A172 (cell line): ENCODE results near the gene DPYSL4. TPM values are rescaled to one million over a fixed set of nuclear protein-coding genes. Genes with fewer than 3 reads are reported as not detected.

Source experiments
- DNase-seq: peaks from one replicate; pipeline ENCODE4 v3.0.0-alpha.2; 2015; ENCODE audit warnings: low spot score
- total RNA-seq: library from RNA; depleted of rRNA; stranded (reverse); fragments of >200 nt; shearing (Covaris generic); gene quantifications from 2 replicates; pipeline ENCODE4 v1.2.3, GENCODE V29; 2014

Gene DPYSL4
- total RNA-seq, 1 experiment from 2014 or later: 18.4 TPM

DNA sequence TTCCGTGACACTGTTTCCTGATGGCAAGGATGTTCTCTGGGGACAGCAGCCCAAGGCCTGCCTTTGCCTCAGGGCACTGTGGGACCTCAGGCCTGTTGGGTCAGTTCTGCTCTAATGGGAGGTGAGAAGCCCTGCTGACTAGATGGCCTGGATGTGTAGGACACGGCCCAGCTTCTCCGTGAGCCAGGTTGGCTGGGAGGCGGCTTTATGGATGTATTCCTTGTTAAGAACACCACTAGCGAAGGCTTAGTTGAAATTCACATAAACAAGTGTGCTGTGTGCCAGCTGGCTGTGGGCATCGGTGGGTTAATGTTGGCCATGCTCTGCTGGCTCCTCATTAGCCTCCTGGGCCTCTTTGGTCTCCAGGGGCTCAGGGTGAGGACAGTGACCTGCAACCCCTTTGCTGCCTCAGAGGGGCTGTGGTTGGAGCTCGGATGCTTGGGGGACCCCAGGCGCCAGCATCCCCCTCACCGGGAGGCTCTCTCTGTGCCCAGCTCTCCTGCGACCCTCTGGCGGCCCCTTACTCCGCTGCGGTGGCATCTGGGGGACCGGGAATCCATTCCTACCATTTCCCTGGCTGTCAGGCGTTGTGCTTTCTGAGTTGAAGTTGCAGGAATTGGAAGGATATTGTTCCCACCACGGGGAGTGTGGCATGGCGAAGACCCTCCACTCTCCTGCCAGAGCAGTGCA lies 22.8 kb upstream of the DPYSL4 start:
- DNase-seq: no peak

DNA sequence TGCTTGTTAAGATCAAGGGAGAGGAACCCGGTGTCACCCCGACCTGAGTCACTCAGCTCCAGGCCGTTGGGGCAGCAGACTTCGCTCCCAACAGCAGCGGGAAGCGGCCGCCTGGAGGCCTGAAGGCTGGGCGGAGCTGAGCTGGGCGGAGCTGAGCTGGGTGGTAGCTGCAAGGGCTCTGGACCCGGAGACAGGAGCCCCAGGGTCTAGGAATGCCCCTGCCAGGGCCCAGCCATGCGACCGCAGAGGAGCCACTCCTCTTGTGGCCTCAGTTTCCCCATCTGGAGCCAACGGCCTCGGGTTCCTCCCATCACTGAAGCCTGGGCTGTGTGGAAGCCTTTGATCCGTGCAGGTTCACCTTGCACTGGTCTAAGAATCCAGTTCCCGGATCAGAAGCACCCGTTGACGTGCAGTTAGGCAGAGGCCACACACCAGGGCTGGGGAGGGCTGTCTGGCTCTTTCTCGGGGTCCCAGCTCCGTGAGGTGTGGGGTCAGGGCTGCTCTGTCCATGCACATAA lies 21.9 kb upstream of the DPYSL4 start:
- no peak for DNase-seq

DNA sequence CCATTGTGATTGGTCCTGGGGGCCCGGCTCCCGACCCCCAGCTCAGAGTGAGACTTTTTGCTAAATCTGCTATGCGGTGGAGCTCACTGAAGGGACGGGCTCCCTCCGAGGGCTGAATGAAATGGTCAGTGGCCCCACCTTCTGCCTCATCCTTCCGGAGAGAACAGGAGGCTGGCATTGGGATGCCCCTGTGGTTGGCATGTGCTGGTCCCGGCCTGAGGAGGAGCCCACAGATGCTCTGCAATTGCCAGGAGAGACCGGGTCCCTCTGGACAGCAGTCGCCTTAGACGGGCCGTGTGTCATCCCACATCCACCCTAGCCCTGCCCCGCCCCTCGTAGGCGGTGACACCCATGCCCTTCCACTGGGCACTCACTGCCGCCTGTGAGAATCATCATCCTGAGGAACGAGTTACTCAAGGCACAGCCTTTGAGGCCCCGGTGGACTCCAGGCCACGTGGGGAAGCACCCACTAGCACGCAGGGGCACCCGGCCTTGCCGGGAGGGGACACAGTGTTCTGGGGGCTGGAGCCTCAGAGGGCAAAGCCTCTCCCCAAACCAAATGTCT lies 21.2 kb upstream of the DPYSL4 start:
- DNase-seq: no peak

DNA sequence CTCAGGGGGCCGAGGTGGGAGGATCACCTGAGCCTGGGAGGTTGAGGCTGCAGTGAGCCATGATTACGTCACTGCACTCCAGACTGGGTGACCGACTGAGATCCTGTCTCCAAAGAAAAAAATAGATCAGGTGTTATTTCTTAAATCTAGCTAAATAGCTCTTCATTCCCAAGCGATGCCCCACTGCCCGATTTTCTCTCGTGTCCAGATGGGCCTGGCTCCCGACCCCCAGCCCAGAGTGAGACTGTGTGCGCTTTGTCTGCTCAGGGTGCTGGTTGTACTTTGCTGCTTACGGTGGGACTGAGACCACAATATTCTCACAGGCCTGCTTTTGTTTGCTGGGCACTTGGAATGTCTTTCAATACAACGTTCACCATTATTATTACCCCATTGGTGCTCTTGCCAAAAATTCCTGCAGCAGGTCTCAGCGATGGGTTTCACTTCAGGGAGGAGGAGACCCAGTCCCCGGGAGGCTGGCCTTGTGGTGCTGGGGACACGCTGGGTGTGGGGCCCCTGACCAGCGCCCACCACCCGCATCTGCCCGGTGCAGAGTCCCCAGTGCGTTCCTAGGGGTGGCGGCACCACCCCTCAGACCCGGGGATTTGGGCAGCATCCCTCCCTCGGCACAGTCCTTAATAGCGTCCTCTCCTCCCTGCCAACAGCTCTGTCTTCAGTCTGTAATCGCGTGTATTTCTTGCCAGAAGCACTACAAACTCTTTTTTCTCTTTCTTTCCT lies 20.4 kb upstream of the DPYSL4 start:
- no peak for DNase-seq

DNA sequence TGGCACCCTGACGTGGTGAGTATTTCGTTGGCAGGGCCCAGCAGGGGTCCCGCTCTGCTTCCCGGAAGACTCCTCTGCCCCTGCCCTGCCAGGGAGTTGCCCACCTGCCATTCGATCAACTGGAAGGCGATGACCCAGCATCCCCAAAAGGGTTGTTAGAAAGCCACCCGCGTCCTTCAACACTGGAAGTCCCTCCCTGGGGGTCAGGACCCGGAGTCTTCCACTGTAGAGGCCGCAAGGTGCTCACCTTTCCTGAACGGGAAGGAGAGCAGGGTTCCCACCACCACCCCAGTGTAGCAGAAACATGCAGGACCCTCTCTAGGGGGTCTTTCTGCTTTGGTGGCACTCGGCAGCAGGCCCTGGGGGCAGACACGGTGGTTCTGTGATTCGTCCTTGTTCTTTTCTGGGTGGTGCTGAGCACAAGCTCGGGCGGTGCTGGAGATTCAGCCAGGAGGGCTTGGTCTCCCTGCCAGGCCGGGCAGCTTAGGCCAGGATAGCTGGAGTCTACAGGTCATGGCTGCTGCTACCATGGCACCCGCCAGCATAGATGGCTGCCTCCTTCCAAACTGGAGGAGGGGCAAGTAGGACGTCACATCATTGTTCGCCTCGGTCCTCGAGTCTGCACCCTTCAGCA lies 19.6 kb upstream of the DPYSL4 start:
- DNase-seq: no peak

DNA sequence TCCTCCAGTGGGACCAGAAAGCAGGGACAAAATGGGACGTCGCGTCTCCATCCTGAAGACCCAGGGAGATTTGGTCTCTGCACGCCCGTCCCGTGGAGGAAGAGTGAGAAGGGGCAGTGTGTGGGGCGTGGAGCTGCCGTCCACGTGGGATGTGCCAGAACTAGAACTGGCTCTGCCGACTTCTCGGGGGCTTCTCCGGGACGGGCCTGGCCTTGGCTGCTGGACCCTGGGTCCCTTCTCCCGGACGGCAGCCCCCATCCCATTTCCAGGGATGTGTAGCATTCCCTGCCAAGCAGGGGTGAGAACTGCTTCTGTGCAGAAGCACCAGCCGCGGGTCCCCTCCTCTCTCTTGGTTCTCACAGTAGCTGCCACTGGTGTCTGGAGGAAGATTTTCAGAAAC lies 18.8 kb upstream of the DPYSL4 start:
- no peak for DNase-seq

DNA sequence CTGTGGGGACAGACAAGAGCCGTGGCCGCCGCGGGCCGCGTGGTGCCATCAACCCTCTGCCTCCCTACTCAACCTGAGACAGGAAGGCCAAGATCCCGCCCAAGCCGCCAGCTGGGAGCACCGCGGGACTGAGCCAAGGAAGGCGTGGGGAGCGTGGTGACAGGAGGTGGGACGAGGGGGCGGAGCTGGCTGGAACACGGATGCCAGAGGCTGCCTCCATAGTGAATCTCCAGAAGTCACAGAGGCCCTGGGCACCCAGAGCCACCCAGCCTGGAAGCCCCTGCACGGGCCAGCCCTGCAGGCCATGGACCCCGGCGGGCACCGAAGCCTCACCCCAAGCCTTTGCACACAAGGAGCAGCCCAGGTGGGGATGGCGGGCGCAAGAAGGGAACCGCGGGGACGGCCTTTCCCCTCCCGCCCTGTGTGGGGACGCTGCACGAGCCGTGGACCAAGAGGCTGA lies 18.1 kb upstream of the DPYSL4 start:
- DNase-seq: no peak

DNA sequence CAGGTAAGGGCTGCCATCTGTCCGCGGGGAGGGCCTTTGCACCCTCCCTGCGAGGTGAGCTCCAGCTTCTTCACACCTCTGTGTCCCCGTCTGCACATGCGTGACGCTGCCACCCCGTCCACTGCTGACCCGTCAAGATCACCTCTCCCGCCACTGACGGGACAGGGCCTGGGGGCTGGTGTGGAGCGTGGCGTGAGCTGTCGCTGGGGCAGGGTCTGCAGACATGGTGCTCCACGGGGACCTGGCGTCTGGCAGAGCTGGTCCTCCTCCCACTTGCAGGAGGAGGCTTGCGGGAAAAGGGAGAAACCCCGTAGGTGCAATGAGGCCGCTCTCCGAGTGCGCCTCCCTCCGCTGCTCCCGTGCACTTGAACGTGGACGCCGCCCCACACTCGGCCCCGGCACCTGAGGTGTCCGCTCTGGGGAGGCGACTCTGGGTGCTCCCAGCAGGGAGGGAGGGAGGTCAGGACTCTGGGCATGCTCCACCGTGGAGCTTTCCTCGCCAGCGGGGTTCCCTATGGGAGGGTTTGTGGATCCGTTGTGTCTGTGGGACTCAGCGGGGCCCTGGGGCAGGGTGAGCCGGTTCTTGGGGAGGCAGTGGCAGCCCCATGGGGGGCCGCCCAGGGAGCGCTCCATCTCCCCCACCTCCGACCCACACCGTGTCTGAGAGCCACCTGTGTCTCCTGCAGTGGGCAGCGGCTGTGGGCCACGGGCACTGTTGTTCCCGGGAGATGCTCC lies 17.6 kb upstream of the DPYSL4 start:
- no peak for DNase-seq

DNA sequence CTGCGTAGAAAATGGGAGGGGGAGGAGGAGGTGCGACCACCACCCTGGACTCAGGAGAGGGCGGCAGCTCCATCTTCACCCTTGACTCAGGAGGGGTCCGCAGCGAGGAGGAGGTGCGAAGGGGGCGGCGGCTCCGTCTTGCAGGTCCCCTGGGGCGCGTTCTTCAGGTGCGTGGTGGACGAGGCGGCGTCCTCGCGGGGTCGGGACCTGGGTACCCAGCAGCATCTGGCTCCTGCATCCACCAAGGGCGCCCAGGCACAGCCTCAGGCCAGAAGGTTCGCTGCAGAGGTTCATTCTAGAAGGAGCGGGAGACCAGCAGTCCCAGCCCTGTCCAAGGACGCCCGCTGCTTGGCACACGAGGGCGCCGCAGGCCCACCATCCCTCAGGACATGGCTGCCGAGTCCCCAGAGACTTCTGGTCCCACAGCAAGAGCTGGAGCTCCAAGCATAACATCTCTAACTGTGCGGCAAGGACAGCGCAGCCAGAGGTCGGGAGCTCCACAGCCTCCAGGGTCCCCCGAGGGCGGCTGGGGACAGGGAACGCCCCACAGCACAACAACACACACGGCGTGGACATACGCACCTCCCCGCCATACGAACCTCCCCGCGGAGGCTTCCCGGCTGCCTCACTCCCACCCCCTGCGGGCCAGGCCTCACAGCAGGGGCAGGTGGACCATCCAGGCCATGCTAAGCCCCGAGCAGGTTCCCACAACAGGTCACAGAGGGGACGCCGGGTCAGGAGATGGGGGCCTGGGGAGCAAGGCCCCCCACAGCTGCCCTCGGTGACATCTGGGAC lies 16.8 kb upstream of the DPYSL4 start:
- no peak for DNase-seq

DNA sequence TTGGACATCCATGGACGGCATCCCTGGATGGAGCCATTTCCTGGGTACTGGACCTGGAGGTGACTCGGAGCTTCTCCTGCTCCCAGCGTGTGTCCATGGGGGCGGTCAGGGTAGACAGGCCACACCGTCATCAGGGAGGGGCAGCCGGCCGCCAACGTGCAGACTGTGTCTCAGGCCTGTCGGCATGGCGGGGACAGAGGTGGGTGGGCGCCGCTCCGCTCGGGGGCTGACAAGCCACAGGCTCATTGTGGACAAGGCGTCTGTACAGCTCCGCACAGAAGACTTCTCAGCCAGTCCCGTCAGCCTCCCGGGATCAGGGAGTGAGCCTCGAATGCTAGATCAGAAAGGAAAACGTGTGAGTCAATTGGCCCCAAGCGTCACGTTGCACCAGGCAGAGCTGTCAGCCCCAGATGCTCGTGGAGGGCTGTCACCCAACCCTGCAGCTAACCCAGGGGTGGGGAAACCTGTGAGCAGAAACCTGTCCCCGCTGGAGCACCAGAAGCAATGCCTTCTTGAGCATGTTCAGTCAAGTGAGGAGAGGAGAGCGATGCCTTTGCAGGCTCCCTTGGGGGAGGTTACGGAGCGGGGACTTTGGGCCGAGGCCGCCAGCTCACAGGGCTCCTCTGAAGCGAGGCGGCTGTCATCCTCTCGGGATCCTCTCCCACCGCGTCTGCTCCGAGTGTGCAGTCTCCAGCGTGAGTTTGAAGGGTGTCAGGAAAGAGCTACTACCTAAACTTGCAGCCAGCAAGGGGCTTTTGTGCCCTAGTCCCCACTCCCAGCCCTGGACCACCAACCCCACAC lies 16.0 kb upstream of the DPYSL4 start:
- DNase-seq: no peak

DNA sequence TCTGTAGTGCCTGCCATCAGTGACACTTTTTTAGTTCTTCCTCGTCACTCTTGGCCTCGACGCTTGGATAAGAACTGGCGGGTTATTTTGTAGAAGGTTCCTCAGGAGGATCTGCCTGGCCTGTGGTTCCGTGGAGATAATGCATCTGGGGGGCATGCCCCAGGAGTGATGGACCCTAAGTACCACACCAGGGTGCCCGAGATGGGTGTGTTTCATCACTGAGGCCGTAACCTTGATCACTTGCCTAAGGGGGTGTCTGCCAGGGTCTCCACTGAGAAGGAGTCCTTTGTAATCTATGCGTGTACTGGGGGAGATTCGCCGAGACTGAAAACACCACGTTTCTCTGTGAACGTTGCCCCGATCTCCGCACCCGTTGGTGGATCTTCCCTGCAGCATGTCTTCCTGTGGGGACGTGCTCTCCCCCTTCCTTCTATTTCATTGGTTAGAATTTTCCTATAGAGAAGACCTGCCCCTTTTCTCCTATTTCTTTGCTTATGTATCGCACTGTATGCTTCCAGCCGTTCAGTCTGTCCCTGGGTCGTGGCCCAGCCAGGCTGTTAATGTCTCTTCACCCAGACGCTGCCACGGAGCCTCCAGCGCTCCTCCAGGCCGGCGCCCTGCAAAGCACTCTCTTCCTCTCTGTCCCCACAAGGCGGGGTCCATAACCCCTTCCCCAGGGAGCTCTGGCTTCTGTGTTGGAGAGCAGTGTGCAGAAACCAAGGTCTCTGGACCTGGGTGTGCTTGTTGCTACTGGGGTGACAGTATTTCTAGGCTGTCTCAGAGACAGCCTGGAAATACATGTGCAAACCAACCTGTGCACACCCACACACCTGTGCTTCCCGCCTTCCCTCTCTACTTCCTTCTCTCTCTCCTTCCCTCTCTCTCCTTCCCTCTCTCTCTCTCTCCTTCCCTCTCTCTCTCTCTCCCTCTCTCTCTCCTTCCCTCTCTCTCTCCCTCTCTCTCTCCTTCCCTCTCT lies 14.4 kb upstream of the DPYSL4 start:
- no peak for DNase-seq

DNA sequence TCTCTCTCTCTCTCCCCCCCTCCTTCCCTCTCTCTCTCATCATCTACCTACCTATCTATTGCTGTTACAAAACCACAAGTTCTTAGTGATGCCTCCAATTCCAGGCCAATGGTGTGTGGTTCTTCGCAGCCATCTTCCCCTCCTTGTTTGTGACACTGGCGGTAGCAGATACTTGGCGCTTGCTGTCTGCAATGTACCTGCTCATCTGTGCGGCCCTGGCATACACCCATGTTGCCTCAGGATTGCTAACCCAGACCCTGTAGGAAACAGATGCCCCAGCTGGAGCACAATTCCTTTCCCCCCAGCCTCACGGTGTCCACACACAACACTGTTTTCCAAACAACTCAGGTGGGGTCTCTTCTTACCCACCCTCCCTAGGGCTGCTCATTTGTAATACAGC lies 13.6 kb upstream of the DPYSL4 start:
- no peak for DNase-seq

DNA sequence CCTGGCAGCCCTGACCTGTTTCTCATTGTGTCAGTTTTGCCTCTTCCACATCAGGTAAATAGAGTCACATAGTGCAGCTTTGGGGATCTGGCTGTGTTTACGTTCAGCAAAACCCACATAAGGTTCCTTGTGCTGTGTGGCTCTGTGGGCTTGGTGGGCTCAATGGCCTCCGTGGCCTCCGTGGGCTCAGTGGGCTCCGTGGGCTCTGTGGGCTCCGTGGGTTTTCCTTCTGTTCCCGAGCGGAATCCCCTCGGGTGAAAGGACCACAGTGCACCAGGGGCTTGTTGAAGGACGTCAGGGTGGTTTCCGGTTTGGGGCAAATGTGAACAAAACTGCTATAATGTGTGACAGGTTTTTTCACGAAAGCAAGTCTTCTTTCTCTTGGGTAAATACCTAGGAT lies 12.5 kb upstream of the DPYSL4 start:
- DNase-seq: no peak

DNA sequence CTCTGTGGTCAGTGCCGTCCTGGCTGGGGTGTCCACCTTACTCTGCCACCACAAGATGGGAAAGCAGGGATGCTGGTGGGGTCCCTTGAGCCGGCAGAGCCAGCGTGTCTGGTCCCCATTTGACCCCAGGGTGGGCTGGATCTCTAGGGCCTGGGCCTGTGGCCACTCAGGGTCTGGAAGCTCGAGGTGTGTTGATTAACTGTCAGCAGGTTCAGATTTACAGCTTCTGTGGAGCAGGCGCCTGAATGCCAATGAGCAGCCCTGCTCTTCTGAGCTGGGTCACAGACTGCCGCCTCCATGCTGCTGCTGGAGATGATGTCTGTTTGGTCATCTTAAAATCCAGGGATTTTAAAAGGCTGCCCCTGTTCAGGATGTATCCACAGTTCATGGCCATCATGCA lies 11.3 kb upstream of the DPYSL4 start:
- DNase-seq: no peak

DNA sequence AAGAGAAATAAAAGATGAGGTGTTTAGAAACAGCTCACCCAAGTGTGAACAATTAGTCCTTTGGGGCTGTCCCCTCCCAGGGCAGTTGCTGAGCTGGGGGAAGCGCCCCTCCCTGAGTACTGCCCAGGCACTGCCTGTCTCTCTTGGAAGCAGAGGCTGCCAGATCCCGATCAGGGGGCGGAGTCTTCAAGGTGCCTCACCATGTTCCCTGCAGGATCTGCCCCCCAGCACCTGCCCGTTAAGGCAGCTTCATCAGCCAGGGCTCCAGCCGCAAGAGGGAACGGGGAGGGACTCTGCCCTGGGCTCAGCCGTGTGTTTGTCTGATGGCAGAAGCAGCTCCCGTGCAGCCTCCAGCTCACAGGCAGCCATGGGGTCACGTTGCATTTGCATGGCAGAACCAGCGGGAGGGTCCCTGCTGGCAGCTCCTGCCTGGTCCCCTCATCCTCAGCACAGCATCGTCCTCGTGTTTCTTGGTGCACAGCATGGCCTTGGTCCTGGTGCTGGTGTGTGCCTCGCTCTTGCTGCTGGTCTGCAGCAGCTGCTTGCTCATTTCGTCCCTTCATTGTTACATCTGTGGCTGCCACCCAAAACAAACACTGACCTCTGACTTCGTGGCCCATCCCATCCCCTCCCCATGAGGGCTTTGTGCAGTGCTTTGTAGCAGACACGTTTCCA lies 10.7 kb upstream of the DPYSL4 start:
- peak; percentile 32 for DNase-seq

DNA sequence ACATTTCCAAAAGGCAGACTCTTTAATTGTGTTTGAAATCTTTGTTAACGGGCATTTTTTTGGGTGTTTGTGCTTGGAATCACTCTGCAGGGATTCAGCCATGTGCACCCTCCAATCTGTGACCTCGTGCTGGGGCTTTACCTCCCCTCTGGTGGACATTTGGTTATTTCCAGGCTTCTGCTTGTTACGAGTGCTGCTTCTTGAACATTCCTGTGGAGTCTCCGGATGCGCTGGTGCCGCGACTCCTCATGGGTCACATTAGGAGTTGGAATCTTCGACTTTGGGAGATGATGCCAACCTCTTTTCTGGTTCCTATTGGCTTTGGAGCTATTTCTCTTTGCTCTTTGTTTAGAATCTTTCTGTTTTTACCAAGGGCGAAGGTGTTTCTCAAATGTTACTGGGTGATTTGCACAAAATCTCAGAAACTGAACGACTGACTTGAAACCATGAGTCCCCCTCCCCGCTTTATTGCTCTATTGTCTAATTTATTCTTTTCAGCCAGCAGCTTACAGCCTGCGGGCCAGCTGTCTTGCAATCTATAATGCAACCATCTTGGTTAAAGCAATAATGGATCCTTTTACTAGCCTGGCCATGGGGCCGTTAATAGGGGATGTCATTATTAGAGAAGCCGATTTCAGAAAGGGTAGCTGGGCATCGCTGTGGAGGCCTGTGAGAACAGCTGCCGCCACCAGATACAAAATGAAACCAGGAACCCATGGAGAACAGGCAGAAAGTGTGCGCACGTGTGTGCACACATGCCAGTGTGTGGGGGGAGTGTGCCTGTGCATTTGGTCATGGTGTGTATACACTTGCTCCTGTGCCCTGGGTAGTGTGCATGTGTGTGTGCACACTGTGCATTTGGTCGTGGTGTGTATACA lies 9.9 kb upstream of the DPYSL4 start:
- no peak for DNase-seq

DNA sequence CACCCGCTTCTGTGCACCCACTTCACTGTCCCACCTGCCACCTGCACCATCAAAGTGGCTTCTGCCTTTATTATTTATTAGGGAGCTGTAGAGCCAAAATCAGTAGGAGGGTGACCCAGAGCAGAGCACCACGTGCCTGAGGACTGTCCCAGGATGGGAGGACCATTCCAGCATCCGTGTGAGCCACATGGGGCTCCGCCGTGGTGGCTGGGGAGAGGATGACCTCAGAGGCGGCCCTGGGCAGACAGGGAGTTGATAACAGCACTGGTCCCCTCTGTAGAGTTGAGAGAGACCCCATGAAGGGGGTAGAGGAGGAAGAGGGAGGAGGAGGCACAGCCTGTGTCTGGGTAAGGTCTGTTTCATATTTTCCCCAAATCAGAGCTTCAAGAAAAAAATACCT lies 8.7 kb upstream of the DPYSL4 start:
- no peak for DNase-seq
